ENCODE results near the gene MYADM.
A peak's percentile ranks its signal among the peaks of the same experiment; 100 is the strongest.

The MYADM gene

DNA sequence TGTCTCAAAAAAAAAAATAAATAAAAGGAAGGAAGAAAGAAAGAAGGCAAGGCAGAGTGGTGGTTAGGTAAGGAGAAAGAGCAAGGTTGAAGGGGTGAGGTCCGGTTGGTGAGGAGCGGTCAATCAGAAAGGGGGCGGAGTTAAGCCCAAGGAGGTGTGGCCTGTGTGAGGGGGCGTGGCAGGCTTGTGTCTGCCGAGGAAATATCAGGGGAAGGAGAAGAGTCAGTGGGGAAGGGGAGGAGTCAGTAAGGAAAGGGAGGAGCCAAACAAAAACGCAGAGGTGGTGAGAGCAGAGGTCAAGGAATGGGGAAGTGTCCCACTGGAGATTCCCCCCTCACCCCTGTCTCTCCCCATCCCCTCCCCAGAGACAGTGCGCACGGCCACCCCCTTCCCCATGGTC is 47.3 kb downstream of the MYADM start:
- peak; percentile 29 for DNase-seq (ENCODE audit: low read depth)

DNA sequence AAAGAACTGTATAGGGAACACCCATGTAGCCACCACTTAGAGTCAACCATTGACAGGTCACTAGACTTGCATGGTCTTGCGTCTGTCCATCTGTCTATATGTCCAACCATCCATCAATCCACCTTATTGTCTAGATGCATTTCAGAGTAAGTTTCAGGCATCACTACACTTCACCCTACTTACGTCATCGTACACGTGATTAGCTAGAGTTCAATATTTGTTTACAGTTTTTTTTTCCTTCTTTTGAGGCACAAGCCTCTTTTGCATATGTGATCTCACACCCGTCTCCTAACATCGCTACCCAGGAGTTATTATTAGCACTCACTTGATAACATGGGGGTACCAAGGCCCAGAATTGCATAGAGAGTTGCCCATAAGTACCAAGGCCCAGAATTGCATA is 48.3 kb downstream of the MYADM start:
- no peak for DNase-seq (ENCODE audit: low read depth)

- DNase-seq (ENCODE audit: low read depth) = no peak
Measured at GRCh38 chr19:53917356-53917755, 49.7 kb downstream of the MYADM start.

All from CMK (cell line).